ENCODE results near the gene ARHGAP22. TPM values are rescaled to one million over a fixed set of nuclear protein-coding genes. Genes with fewer than 3 reads are reported as not detected.

Gene ARHGAP22
- total RNA-seq, 2 donors from 2014 or later, result 1.8 to 5.7 TPM

- no peaks in the 10 kb centered on the region for H3K36me3 ChIP-seq
- DNase-seq (ENCODE audit: low spot score), result no peak
- no peak overlapping the region for H3K27ac ChIP-seq
- TF ChIP-seq, protein P1, sequence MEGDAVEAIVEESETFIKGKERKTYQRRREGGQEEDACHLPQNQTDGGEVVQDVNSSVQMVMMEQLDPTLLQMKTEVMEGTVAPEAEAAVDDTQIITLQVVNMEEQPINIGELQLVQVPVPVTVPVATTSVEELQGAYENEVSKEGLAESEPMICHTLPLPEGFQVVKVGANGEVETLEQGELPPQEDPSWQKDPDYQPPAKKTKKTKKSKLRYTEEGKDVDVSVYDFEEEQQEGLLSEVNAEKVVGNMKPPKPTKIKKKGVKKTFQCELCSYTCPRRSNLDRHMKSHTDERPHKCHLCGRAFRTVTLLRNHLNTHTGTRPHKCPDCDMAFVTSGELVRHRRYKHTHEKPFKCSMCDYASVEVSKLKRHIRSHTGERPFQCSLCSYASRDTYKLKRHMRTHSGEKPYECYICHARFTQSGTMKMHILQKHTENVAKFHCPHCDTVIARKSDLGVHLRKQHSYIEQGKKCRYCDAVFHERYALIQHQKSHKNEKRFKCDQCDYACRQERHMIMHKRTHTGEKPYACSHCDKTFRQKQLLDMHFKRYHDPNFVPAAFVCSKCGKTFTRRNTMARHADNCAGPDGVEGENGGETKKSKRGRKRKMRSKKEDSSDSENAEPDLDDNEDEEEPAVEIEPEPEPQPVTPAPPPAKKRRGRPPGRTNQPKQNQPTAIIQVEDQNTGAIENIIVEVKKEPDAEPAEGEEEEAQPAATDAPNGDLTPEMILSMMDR (IDR thresholded peaks at IDR 0.05), result no peak
- no peaks in the 10 kb centered on the region for H3K9me3 ChIP-seq
- H3K4me1 ChIP-seq, result peaks cover 0 to 17% of the 10 kb centered on the region in 2 donors
- no peak overlapping the region for H3K4me3 ChIP-seq
- H3K27me3 ChIP-seq, result no peaks in the 10 kb centered on the region
Observed at GRCh38 chr10:48582970-48583369, 21.9 kb downstream of the ARHGAP22 start.

- H3K4me1 ChIP-seq, result peaks cover 0 to 15% of the 10 kb centered on the region in 2 donors
- TF ChIP-seq, protein P1 (IDR thresholded peaks at IDR 0.05), result no peak
- no peak overlapping the region for H3K27ac ChIP-seq
- H3K27me3 ChIP-seq, result no peaks in the 10 kb centered on the region
- H3K36me3 ChIP-seq, result no peaks in the 10 kb centered on the region
- no peaks in the 10 kb centered on the region for H3K9me3 ChIP-seq
- no peak for DNase-seq (ENCODE audit: low spot score)
- no peak overlapping the region for H3K4me3 ChIP-seq
Observed at GRCh38 chr10:48580236-48580635, 24.6 kb downstream of the ARHGAP22 start.

- peaks cover 0 to 15% of the 10 kb centered on the region in 2 donors for H3K4me1 ChIP-seq
- no peaks in the 10 kb centered on the region for H3K27me3 ChIP-seq
- H3K36me3 ChIP-seq, result no peaks in the 10 kb centered on the region
- H3K9me3 ChIP-seq, result no peaks in the 10 kb centered on the region
- DNase-seq (ENCODE audit: low spot score), result no peak
- TF ChIP-seq, protein P1 (IDR thresholded peaks at IDR 0.05), result no peak
- no peak overlapping the region for H3K27ac ChIP-seq
- no peak overlapping the region for H3K4me3 ChIP-seq
Observed at GRCh38 chr10:48579251-48579960, 25.5 kb downstream of the ARHGAP22 start.

DNA sequence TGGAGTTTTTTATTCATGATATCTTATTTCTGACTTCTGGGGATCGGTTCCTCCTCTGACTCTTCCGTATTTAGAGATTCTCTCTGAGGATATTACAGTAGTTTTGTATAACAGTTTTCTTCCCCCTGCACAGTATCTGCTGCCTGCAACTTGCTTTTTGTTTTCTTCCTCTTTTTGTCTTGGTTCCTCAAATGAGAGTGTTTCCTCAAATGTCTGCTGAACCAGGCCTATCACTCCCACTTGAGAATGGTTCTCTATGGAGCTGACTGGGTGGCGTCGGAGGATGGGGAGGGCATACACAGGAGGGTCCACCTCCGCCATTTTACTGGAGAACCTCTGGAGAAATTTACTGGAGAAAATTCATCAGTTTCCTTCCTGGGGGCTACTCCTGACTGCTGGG, 27.7 kb downstream of the ARHGAP22 start:
- H3K27me3 ChIP-seq, result no peaks in the 10 kb centered on the region
- H3K4me3 ChIP-seq, result no peak overlapping the region
- no peak overlapping the region for H3K27ac ChIP-seq
- peaks cover 0 to 15% of the 10 kb centered on the region in 2 donors for H3K4me1 ChIP-seq
- DNase-seq (ENCODE audit: low spot score), result no peak
- TF ChIP-seq, protein P1 (IDR thresholded peaks at IDR 0.05), result no peak
- no peaks in the 10 kb centered on the region for H3K36me3 ChIP-seq
- no peaks in the 10 kb centered on the region for H3K9me3 ChIP-seq

DNA sequence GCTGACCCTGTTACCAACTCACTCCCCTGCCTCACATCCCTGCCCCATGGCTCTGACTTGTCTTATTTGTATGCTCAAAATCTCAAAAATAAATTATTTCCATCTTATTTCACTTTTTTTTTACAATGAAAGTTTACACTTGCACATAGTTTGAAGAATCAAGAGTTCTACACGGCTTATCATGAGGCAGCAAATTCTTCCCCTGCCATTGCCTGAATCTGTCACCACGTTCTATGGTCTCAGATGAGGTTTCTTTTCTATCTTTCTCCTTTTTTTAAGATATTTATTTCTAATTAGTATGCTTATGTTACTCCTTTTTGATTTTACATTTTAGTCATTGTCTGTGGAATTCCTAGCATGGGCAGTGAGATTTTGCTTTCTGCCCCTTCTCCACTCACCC, 28.4 kb downstream of the ARHGAP22 start:
- no peak for DNase-seq (ENCODE audit: low spot score)
- no peaks in the 10 kb centered on the region for H3K27me3 ChIP-seq
- no peaks in the 10 kb centered on the region for H3K9me3 ChIP-seq
- H3K4me1 ChIP-seq, result peaks cover 0 to 15% of the 10 kb centered on the region in 2 donors
- H3K27ac ChIP-seq, result no peak overlapping the region
- no peaks in the 10 kb centered on the region for H3K36me3 ChIP-seq
- TF ChIP-seq, protein P1 (IDR thresholded peaks at IDR 0.05), result no peak
- no peak overlapping the region for H3K4me3 ChIP-seq

GRCh38 chr10:48575901-48576300, 29.0 kb downstream of the ARHGAP22 start:
- no peaks in the 10 kb centered on the region for H3K27me3 ChIP-seq
- TF ChIP-seq, protein P1 (IDR thresholded peaks at IDR 0.05), result no peak
- H3K27ac ChIP-seq, result no peak overlapping the region
- DNase-seq (ENCODE audit: low spot score), result no peak
- no peaks in the 10 kb centered on the region for H3K9me3 ChIP-seq
- H3K36me3 ChIP-seq, result no peaks in the 10 kb centered on the region
- no peak overlapping the region for H3K4me3 ChIP-seq
- H3K4me1 ChIP-seq, result peaks cover 0 to 15% of the 10 kb centered on the region in 2 donors

Data from right atrium auricular region (tissue), 2 donors.